ENCODE data around the gene FRYL. TPM values are rescaled to one million over a fixed set of nuclear protein-coding genes. Genes with fewer than 3 reads are reported as not detected.

Gene FRYL
- total RNA-seq, 1 experiment from 2014 or later: 47.7 TPM

DNA sequence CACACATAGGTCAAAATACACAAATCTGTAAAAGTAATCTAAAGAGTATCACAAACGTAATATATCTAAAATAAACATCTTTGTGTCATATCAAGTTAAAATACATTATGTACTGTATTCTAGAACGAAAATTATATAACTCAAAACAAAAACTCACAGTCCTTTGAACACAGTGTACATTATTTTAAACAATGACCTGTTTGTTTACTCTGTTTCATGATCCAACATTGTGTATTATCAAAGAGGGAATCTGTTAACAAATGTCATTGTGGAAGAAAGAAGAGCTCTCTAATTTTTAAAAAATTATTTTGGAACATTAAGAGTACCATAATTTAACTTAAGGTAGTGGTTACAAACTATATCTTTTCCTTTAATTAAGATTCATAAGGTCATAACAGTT, 144.1 kb downstream of the FRYL start:
- DNase-seq (ENCODE audit: low read depth, low spot score) (no peak), ATAC-seq (no peak)
- ChIA-PET POLR2A (no interaction called here), RAD21 (ENCODE audit: low non-redundant PET in 1 of 2, low total read pairs in 2 of 2, uncharacterized antibody in 2 of 2, unreplicated experiment in 2 of 2) (no interaction called here), CTCF (no interaction called here)
- Histone ChIP-seq H4K20me1 (ENCODE audit: insufficient read depth) (no peaks in the 10 kb centered on the region), H3K79me2 (ENCODE audit: insufficient read depth, low read length) (peaks cover 24% of the 10 kb centered on the region), H3K9me3 (ENCODE audit: control insufficient read depth in 1 of 2, insufficient read depth in 1 of 2, low read depth in 1 of 2, low read length in 2 of 2) (no peaks in the 10 kb centered on the region), H3K4me2 (ENCODE audit: low read length) (peak overlapping the region; percentile 5; the same call in 1 of the 2 replicates), H2AFZ (ENCODE audit: low read depth, low read length, poor library complexity, severe bottlenecking) (no peak overlapping the region), H3K27me3 (ENCODE audit: insufficient read depth, low read length) (no peaks in the 10 kb centered on the region), H3K9ac (ENCODE audit: low read length) (no peak overlapping the region), H3K9me2 (ENCODE audit: insufficient read depth) (no peaks in the 10 kb centered on the region), H3K27ac (ENCODE audit: low read depth, low read length) (no peak overlapping the region), H3K36me3 (ENCODE audit: control insufficient read depth in 1 of 2, insufficient read depth in 2 of 2, low read length in 2 of 2) (no peaks in the 10 kb centered on the region), H3K4me3 (replicated peaks in 1 of 2; ENCODE audit: low read depth in 1 of 2, low read length in 2 of 2) (no peak overlapping the region), H3K4me1 (ENCODE audit: control insufficient read depth in 1 of 2, insufficient read depth in 2 of 2, low read length in 2 of 2) (peaks cover 7 to 18% of the 10 kb centered on the region in 2 experiments)
- no TSS peak for BruUV-seq (replicated peaks)
- TF ChIP-seq EZH2phosphoT487 (IDR thresholded peaks at IDR 0.05; ENCODE audit: borderline replicate concordance): no peak
- no peak for TF ChIP-seq EZH2 (IDR thresholded peaks at IDR 0.05)
- TF ChIP-seq TCF7L2 (IDR thresholded peaks at IDR 0.05; ENCODE audit: borderline replicate concordance, extremely low read depth, insufficient read depth, insufficient read length): no peak
- no peak for TF ChIP-seq SP1 (IDR thresholded peaks at IDR 0.05; ENCODE audit: low read depth)
- no peak for TF ChIP-seq RAD21 (IDR thresholded peaks at IDR 0.05; ENCODE audit: low read depth)
- no peak for TF ChIP-seq SIN3A (IDR thresholded peaks at IDR 0.05; ENCODE audit: low read depth)
- no peak for TF ChIP-seq ZNF274 (IDR thresholded peaks at IDR 0.05; ENCODE audit: low read depth, low read length)
- TF ChIP-seq, protein P1, sequence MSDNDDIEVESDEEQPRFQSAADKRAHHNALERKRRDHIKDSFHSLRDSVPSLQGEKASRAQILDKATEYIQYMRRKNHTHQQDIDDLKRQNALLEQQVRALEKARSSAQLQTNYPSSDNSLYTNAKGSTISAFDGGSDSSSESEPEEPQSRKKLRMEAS (IDR thresholded peaks at IDR 0.05): no peak
- TF ChIP-seq ATF3 (IDR thresholded peaks at IDR 0.05): no peak
- TF ChIP-seq ZBTB33 (IDR thresholded peaks at IDR 0.05; ENCODE audit: extremely low read depth, insufficient replicate concordance, low read length): no peak
- no peak for TF ChIP-seq YY1 (IDR thresholded peaks at IDR 0.05; ENCODE audit: extremely low read depth, insufficient replicate concordance, low read depth, low read length)
- no peak for TF ChIP-seq POLR2AphosphoS5 (IDR thresholded peaks at IDR 0.05; ENCODE audit: low read depth, low read length)
- TF ChIP-seq ZFX (IDR thresholded peaks at IDR 0.05): no peak
- TF ChIP-seq CBX3 (IDR thresholded peaks at IDR 0.05; ENCODE audit: low read depth): no peak
- TF ChIP-seq EGR1 (IDR thresholded peaks at IDR 0.05; ENCODE audit: low read depth): no peak
- TF ChIP-seq POLR2A (IDR thresholded peaks at IDR 0.05; ENCODE audit: borderline replicate concordance, extremely low read depth, insufficient read depth, insufficient read length): no peak
- TF ChIP-seq REST (IDR thresholded peaks at IDR 0.05; ENCODE audit: low read depth): no peak
- no peak for TF ChIP-seq CEBPB (IDR thresholded peaks at IDR 0.05; ENCODE audit: low read depth)
- intact Hi-C loops (cut with micrococcal nuclease): no loop called here

All from HCT116 (cell line).